ENCODE data around the gene PTPA. TPM values are rescaled to one million over a fixed set of nuclear protein-coding genes. Genes with fewer than 3 reads are reported as not detected.
A peak's percentile ranks its signal among the peaks of the same experiment; 100 is the strongest.

The PTPA gene
- total and polyA plus RNA-seq, 2 donors (not counting 1 experiment from before 2014, with no cell fraction given): 190 to 203 TPM

DNA sequence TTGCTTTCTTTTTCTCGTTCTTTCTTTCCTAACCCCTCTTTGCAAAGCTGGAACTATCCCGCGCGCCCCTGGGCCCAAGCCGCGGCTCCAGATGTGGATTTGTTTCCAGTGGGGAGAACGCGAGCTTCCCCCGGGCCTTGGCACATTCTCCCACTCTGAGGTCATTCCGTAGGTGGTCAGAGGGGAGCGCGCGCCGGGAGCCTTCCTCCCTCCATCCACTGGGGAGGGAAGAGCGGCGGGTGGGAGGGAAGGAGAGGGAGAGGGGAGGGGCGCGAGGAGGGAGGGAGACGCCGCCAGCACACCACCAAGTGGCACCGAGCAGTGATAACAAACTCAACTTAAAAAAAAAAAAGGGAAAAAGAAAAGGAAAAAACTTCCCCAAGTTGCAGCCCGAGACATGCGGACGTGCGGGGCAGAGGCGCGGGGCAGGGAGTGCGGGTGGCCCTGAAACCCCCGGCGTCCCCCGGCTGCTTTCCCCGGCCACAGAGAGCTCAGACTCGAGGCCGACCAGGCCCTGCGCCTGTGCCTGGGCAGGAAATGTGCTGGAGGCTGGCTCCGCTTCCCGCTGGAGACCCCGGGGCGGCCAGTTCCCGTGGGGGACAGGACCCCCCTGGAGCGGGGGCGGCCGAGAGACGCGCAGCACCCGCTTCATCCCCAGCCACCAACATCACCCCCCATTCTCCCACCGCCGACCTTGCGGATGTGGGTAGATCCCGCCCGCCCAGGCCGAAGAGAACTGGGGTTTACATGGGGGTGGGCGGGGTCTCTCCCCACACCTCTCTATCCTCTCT lies 63.7 kb downstream of the PTPA start:
- Histone ChIP-seq H3K4me1 (ENCODE audit: control insufficient read depth, extremely low read depth, insufficient read depth, low read length) (peaks cover 18% of the 10 kb centered on the region), H3K36me3 (ENCODE audit: control insufficient read depth, insufficient read depth, low read length) (no peaks in the 10 kb centered on the region), H3K9me3 (ENCODE audit: control insufficient read depth, insufficient read depth, low read depth, low read length) (no peaks in the 10 kb centered on the region), H4K20me1 (ENCODE audit: control insufficient read depth, extremely low read depth, insufficient read depth, low read length) (no peaks in the 10 kb centered on the region), H2AFZ (ENCODE audit: low read length) (no peak overlapping the region), H3K27me3 (ENCODE audit: control insufficient read depth, insufficient read depth, low read length) (no peaks in the 10 kb centered on the region), H3K4me3 (replicated peaks in 1 of 4; ENCODE audit: control extremely low read depth in 1 of 4, insufficient read depth in 1 of 4, low read depth in 3 of 4, low read length in 4 of 4) (peak overlapping the region; percentile 80 to 96 (median 95)), H3K4me2 (ENCODE audit: extremely low read depth, insufficient read depth, low read length) (peak overlapping the region; percentile 91), H3K9ac (ENCODE audit: insufficient read depth, low read length) (peak overlapping the region; percentile 84), H3K79me2 (ENCODE audit: control insufficient read depth, insufficient read depth, low read length) (peaks cover 21% of the 10 kb centered on the region), H3K27ac (ENCODE audit: insufficient read depth, low read length) (peak overlapping the region; percentile 93)
- TF ChIP-seq, protein P1, sequence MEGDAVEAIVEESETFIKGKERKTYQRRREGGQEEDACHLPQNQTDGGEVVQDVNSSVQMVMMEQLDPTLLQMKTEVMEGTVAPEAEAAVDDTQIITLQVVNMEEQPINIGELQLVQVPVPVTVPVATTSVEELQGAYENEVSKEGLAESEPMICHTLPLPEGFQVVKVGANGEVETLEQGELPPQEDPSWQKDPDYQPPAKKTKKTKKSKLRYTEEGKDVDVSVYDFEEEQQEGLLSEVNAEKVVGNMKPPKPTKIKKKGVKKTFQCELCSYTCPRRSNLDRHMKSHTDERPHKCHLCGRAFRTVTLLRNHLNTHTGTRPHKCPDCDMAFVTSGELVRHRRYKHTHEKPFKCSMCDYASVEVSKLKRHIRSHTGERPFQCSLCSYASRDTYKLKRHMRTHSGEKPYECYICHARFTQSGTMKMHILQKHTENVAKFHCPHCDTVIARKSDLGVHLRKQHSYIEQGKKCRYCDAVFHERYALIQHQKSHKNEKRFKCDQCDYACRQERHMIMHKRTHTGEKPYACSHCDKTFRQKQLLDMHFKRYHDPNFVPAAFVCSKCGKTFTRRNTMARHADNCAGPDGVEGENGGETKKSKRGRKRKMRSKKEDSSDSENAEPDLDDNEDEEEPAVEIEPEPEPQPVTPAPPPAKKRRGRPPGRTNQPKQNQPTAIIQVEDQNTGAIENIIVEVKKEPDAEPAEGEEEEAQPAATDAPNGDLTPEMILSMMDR (conservative IDR thresholded peaks at IDR 0.05 in 1 of 2, IDR thresholded peaks at IDR 0.05 in 1 of 2; ENCODE audit: low read depth in 1 of 2, low read length in 2 of 2): peak in 1 of 2 donors; percentile 11
- TF ChIP-seq EZH2 (IDR thresholded peaks at IDR 0.05; ENCODE audit: low read length, missing control alignments): no peak
- DNase-seq (ENCODE audit: low read depth in 2 of 2): peak; percentile 91 to 94

- Histone ChIP-seq H2AFZ (ENCODE audit: low read length) (no peak overlapping the region), H3K36me3 (ENCODE audit: control insufficient read depth, insufficient read depth, low read length) (no peaks in the 10 kb centered on the region), H3K27me3 (ENCODE audit: control insufficient read depth, insufficient read depth, low read length) (no peaks in the 10 kb centered on the region), H3K27ac (ENCODE audit: insufficient read depth, low read length) (peak overlapping the region; percentile 93), H3K79me2 (ENCODE audit: control insufficient read depth, insufficient read depth, low read length) (peaks cover 21% of the 10 kb centered on the region), H3K9me3 (ENCODE audit: control insufficient read depth, insufficient read depth, low read depth, low read length) (no peaks in the 10 kb centered on the region), H3K4me2 (ENCODE audit: extremely low read depth, insufficient read depth, low read length) (peak overlapping the region; percentile 91), H3K4me3 (replicated peaks in 1 of 4; ENCODE audit: control extremely low read depth in 1 of 4, insufficient read depth in 1 of 4, low read depth in 3 of 4, low read length in 4 of 4) (peak overlapping the region; percentile 80 to 96 (median 95)), H3K4me1 (ENCODE audit: control insufficient read depth, extremely low read depth, insufficient read depth, low read length) (peaks cover 15% of the 10 kb centered on the region), H4K20me1 (ENCODE audit: control insufficient read depth, extremely low read depth, insufficient read depth, low read length) (no peaks in the 10 kb centered on the region), H3K9ac (ENCODE audit: insufficient read depth, low read length) (peak overlapping the region; percentile 84)
- DNase-seq (ENCODE audit: low read depth in 2 of 2): no peak
- TF ChIP-seq, protein P1 (conservative IDR thresholded peaks at IDR 0.05 in 1 of 2, IDR thresholded peaks at IDR 0.05 in 1 of 2; ENCODE audit: low read depth in 1 of 2, low read length in 2 of 2): no peak
- no peak for TF ChIP-seq EZH2 (IDR thresholded peaks at IDR 0.05; ENCODE audit: low read length, missing control alignments)
These were observed 64.3 kb downstream of the PTPA start for GRCh38 chr9:129175515-129175824.

GRCh38 chr9:129175825-129176633 lies 64.8 kb downstream of the PTPA start:
- DNase-seq (ENCODE audit: low read depth in 2 of 2): peak; percentile 89 to 95
- TF ChIP-seq, protein P1 (conservative IDR thresholded peaks at IDR 0.05 in 1 of 2, IDR thresholded peaks at IDR 0.05 in 1 of 2; ENCODE audit: low read depth in 1 of 2, low read length in 2 of 2): no peak
- no peak for TF ChIP-seq EZH2 (IDR thresholded peaks at IDR 0.05; ENCODE audit: low read length, missing control alignments)
- Histone ChIP-seq H2AFZ (ENCODE audit: low read length) (no peak overlapping the region), H3K9ac (ENCODE audit: insufficient read depth, low read length) (peak overlapping the region; percentile 90), H3K27me3 (ENCODE audit: control insufficient read depth, insufficient read depth, low read length) (no peaks in the 10 kb centered on the region), H3K27ac (ENCODE audit: insufficient read depth, low read length) (peak overlapping the region; percentile 93), H3K4me3 (replicated peaks in 1 of 4; ENCODE audit: control extremely low read depth in 1 of 4, insufficient read depth in 1 of 4, low read depth in 3 of 4, low read length in 4 of 4) (peak overlapping the region; percentile 80 to 96 (median 95)), H3K79me2 (ENCODE audit: control insufficient read depth, insufficient read depth, low read length) (peaks cover 21% of the 10 kb centered on the region), H3K4me1 (ENCODE audit: control insufficient read depth, extremely low read depth, insufficient read depth, low read length) (peaks cover 15% of the 10 kb centered on the region), H3K36me3 (ENCODE audit: control insufficient read depth, insufficient read depth, low read length) (no peaks in the 10 kb centered on the region), H4K20me1 (ENCODE audit: control insufficient read depth, extremely low read depth, insufficient read depth, low read length) (no peaks in the 10 kb centered on the region), H3K4me2 (ENCODE audit: extremely low read depth, insufficient read depth, low read length) (peak overlapping the region; percentile 91), H3K9me3 (ENCODE audit: control insufficient read depth, insufficient read depth, low read depth, low read length) (no peaks in the 10 kb centered on the region)
